Measurements from ENCODE around the gene MUC2.

GRCh38 chr11:1084561-1085439 is 10.1 kb downstream of the MUC2 start:
- no peak for TF ChIP-seq CTCF (IDR thresholded peaks at IDR 0.05)
- TF ChIP-seq POLR2AphosphoS5 (IDR thresholded peaks at IDR 0.05): no peak

Measured in stomach (tissue), 4 donors.